ENCODE data around the gene ERBB4. TPM values are rescaled to one million over a fixed set of nuclear protein-coding genes. Genes with fewer than 3 reads are reported as not detected.

Gene ERBB4
- total and polyA plus RNA-seq, 10 of the 15 experiments (the other 5 are each of a cell fraction or from before 2014, with no cell fraction given): under 0.01 to 0.23 (median 0.01) TPM; not detected in 4

- Histone ChIP-seq H3K27ac (ENCODE audit: control insufficient read depth, insufficient read depth) (no peak overlapping the region), H3K36me3 (ENCODE audit: control insufficient read depth in 2 of 2, insufficient read depth in 2 of 2, low read length in 1 of 2) (no peaks in the 10 kb centered on the region), H3K9me3 (replicated peaks; ENCODE audit: control insufficient read depth, insufficient read depth, low read length) (no peaks in the 10 kb centered on the region), H2AFZ (ENCODE audit: control insufficient read depth, low read depth, low read length) (no peak overlapping the region), H3K79me2 (ENCODE audit: control insufficient read depth, insufficient read depth, low read length) (no peaks in the 10 kb centered on the region), H3K27me3 (replicated peaks in 1 of 2; ENCODE audit: control insufficient read depth in 2 of 2, insufficient read depth in 2 of 2, low read length in 1 of 2) (no peaks in the 10 kb centered on the region), H3K4me1 (ENCODE audit: control insufficient read depth, insufficient read depth, low read length) (no peaks in the 10 kb centered on the region), H3K4me3 (no peak overlapping the region), H3K9ac (ENCODE audit: control insufficient read depth, insufficient read depth, low read length) (no peak overlapping the region), H4K20me1 (ENCODE audit: control insufficient read depth, insufficient read depth) (no peaks in the 10 kb centered on the region), H3K4me2 (ENCODE audit: control insufficient read depth, insufficient read depth) (no peak overlapping the region)
- ChIA-PET POLR2A (no interaction called here), SMC1A (ENCODE audit: uncharacterized antibody, unreplicated experiment) (no interaction called here), RAD21 (ENCODE audit: unreplicated experiment) (no interaction called here), CTCF (no interaction called here)
- BruUV-seq (replicated peaks): no TSS peak
- 50% methylated on average over 2 of the region's 2 CpGs for WGBS (ENCODE audit: insufficient coverage, insufficient replicate concordance, low lambda C conversion rate, missing lambda C conversion rate)
- in situ Hi-C loops (cut with MboI) (no loop called here), intact Hi-C loops (cut with micrococcal nuclease; ENCODE audit: unreplicated experiment) (no loop called here)
- no peak for FAIRE-seq
- no peak for ATAC-seq
- DNase-seq (ENCODE audit: low read depth, low spot score): no peak
- TF ChIP-seq, protein P1, sequence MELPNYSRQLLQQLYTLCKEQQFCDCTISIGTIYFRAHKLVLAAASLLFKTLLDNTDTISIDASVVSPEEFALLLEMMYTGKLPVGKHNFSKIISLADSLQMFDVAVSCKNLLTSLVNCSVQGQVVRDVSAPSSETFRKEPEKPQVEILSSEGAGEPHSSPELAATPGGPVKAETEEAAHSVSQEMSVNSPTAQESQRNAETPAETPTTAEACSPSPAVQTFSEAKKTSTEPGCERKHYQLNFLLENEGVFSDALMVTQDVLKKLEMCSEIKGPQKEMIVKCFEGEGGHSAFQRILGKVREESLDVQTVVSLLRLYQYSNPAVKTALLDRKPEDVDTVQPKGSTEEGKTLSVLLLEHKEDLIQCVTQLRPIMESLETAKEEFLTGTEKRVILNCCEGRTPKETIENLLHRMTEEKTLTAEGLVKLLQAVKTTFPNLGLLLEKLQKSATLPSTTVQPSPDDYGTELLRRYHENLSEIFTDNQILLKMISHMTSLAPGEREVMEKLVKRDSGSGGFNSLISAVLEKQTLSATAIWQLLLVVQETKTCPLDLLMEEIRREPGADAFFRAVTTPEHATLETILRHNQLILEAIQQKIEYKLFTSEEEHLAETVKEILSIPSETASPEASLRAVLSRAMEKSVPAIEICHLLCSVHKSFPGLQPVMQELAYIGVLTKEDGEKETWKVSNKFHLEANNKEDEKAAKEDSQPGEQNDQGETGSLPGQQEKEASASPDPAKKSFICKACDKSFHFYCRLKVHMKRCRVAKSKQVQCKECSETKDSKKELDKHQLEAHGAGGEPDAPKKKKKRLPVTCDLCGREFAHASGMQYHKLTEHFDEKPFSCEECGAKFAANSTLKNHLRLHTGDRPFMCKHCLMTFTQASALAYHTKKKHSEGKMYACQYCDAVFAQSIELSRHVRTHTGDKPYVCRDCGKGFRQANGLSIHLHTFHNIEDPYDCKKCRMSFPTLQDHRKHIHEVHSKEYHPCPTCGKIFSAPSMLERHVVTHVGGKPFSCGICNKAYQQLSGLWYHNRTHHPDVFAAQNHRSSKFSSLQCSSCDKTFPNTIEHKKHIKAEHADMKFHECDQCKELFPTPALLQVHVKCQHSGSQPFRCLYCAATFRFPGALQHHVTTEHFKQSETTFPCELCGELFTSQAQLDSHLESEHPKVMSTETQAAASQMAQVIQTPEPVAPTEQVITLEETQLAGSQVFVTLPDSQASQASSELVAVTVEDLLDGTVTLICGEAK (IDR thresholded peaks at IDR 0.05; ENCODE audit: borderline replicate concordance): no peak
- no peak for TF ChIP-seq CHD4 (IDR thresholded peaks at IDR 0.05)
- no peak for TF ChIP-seq ZNF217 (IDR thresholded peaks at IDR 0.05)
- TF ChIP-seq EP300 (IDR thresholded peaks at IDR 0.05; ENCODE audit: borderline replicate concordance in 1 of 2, control insufficient read depth in 1 of 2, low read depth in 2 of 2, low read length in 2 of 2): no peak
- no peak for TF ChIP-seq MEF2A (IDR thresholded peaks at IDR 0.05; ENCODE audit: insufficient read depth, low read depth, low read length)
- TF ChIP-seq NBN (IDR thresholded peaks at IDR 0.05): no peak
- no peak for TF ChIP-seq BCL3 (IDR thresholded peaks at IDR 0.05; ENCODE audit: borderline replicate concordance, insufficient read depth, low read depth, low read length, poor library complexity, severe bottlenecking)
- no peak for TF ChIP-seq CHD2 (IDR thresholded peaks at IDR 0.05; ENCODE audit: borderline replicate concordance, low read depth, low read length)
- TF ChIP-seq, protein P2, sequence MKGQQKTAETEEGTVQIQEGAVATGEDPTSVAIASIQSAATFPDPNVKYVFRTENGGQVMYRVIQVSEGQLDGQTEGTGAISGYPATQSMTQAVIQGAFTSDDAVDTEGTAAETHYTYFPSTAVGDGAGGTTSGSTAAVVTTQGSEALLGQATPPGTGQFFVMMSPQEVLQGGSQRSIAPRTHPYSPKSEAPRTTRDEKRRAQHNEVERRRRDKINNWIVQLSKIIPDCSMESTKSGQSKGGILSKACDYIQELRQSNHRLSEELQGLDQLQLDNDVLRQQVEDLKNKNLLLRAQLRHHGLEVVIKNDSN (IDR thresholded peaks at IDR 0.05; ENCODE audit: borderline replicate concordance, extremely low read length, insufficient read depth, low read depth, low read length): no peak
- no peak for TF ChIP-seq ATF2 (IDR thresholded peaks at IDR 0.05; ENCODE audit: low read length)
These were observed 947.2 kb downstream of the ERBB4 start for GRCh38 chr2:211591426-211591825.
